ENCODE data around the gene TRAPPC6A.

DNA sequence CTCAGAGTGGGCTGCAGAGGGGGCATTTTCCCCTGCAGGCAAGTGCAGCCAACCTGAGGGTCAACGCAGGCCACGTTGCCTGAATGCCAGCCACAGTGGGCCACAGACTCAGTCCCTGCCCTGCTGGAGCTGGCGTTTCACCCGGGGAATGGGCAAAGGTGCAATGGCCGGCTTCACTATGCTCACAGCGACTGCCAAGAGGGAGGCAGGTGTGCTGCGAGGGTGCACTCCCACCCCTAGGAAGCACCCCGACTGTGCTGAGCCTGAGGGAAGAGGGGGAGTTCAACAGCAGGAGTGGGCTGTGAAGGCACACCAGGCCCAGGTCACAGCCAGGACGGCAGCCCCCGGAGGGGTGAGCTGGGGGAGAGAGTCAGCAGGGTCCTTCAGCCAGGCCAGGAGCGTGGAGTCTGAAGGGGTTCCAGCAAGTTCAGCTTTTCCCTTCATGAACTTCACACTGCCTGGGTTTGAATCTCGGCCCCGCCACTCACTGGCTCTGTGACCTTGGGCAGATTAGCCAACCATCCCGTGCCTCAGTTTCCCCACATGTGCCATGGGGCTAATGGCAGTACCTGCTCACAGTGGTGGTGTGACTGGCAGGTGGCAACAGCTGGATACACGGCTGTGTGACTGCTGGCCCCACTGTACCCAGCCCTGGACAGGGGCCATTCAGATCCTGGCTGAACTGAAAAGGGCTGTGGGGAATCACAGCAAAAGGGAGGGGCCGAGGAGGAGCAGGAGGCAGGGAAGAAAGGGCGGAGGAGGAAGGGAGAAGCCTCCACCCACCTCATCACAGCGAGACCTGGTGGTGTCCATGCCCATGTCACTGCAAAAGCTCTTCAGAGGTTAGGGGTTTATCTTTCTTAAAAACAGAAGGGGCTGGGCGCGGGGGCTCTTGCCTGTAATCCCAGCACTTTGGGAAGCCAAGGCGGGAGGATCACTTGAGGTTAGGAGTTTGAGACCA lies 7.6 kb downstream of the TRAPPC6A start:
- TF ChIP-seq POLR2A (IDR thresholded peaks at IDR 0.05) (no peak), POLR2AphosphoS5 (IDR thresholded peaks at IDR 0.05) (no peak), EP300 (IDR thresholded peaks at IDR 0.05) (no peak)
- TF ChIP-seq, protein P1, sequence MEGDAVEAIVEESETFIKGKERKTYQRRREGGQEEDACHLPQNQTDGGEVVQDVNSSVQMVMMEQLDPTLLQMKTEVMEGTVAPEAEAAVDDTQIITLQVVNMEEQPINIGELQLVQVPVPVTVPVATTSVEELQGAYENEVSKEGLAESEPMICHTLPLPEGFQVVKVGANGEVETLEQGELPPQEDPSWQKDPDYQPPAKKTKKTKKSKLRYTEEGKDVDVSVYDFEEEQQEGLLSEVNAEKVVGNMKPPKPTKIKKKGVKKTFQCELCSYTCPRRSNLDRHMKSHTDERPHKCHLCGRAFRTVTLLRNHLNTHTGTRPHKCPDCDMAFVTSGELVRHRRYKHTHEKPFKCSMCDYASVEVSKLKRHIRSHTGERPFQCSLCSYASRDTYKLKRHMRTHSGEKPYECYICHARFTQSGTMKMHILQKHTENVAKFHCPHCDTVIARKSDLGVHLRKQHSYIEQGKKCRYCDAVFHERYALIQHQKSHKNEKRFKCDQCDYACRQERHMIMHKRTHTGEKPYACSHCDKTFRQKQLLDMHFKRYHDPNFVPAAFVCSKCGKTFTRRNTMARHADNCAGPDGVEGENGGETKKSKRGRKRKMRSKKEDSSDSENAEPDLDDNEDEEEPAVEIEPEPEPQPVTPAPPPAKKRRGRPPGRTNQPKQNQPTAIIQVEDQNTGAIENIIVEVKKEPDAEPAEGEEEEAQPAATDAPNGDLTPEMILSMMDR (IDR thresholded peaks at IDR 0.05), result no peak

Data from sigmoid colon (tissue), 4 donors.